ENCODE measurements around the gene TFPT.
A peak's percentile ranks its signal among the peaks of the same experiment; 100 is the strongest.

Gene TFPT, protein sequence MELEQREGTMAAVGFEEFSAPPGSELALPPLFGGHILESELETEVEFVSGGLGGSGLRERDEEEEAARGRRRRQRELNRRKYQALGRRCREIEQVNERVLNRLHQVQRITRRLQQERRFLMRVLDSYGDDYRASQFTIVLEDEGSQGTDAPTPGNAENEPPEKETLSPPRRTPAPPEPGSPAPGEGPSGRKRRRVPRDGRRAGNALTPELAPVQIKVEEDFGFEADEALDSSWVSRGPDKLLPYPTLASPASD

DNA sequence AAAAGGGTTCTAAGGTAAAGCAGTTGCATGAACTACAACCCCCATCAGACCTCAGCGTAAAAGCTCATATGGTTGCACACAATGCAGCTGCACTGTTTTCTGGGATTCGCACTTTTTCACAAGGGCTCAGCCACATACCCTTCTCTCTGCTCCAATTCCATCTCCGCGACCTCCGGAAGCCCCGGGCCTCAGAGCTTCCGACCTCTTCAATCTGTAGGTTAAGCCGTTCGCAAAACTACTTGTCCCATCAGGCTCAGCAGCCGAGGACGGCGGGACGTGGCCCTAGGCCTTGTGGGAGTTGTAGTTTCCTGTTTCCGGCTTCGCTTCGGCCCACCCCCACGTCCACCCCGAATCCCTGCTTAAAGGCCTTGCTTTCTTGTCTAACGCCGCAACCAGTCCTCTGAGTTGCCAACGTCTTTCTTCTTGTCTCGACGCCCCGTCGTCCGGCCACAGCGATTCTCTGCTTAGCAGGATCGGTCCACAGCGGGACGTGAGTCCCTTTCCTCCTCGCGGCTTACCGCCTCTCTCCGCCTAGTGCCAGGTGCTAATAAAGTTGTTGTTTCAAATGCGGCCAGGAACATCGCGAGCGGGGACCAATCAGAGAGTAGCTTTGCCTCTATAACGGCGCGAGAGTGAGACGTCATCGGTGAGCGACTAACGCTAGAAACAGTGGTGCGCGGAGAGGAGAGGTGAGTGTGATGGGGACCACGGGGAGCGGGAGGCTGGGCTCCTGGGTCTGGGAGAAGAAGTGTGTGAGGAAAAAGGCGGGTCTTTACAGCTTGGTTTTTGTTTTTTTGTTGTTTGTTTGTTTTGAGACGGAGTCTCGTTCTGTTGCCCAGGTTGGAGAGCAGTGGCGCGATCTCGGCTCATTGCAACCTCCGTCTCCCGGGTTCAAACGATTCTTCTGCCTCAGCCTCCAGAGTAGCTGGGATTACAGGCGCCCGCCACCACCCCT, at the start of gene TFPT, which contains the start of gene PRPF31:
Gene TFPT (minus strand): TSS at position 549 of the 955 bp plus-strand sequence. CDS start 388 bp downstream, at position 161.
Gene PRPF31 (plus strand): TSS at position 646 of the 955 bp plus-strand sequence. CDS start 2,525 bp downstream, outside the sequence.
- DNase-seq = peak; percentile 97

DNA sequence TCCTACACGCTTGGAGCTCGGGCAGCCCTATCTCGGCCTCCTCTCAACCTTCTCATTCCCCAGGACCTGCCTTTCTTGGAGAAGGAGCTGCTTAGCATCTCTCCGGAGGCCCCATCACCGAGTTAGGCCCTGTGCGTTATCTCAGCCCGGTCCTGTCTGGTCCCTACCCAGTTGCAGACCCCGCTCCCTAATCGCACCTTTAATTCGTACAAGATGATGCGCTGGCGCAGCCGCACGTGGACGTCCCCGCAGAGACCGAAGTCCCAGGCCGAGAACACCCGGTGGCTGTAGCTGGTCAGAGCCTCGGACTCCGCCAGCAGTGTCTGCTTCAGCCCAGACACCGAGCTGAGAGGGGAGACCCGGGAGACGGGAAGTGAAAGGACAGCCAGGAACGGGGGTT, 49.8 kb upstream of the TFPT start:
- no peak for DNase-seq

DNA sequence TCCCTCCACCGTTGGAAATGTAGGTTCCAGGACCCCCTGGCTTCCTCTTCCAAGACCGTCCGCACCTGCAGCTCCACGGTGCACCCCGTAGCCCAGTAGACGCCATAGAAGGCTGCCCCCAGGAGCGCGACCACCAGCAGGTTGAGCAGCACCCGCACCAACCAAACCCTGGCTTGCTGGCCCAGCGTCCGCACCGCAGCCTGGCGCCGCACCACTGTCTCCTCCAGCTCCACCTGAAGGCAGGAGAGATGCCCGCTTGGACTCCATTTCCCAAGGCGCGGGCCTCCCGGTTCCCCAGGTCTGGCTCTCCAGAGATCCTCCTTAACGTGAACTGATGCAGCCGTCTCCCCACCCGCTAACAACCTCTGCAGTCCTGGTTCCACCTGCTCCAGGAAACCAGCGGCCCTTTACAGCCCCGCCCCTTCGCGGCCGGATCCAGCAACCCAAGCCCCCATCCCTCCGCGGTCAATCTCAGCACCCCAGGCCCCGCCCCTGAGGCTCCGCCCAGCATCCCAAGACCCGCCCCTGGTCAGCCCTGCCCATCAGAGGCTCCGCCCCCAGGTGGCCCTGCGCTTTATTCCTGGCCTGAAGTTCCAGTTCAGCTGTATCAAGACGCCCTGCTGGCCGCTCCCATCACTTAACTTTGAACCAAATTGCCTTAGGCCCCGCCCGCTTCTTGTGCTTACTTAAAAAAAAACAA, 49.1 kb upstream of the TFPT start:
- DNase-seq = peak; percentile 88

DNA sequence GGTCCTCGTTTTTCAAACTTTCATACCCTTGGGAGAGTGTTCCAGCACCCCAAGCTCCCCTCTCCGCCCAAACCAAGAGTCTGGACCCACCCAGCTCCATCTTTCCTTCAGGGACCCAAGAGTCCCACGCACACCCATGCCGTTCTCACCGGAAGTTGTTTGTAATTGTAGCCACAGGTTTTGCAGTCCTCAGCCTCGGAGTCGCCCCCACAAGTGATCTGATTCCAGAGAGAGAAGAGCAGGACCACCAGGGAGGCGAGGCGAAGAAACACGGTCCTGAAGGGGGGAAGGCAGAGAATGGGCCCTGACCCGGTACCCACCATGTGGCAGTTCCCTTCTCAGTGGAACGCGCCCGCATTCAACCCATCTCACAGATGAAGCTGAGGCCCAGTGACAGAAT, 47.4 kb upstream of the TFPT start:
- no peak for DNase-seq

DNA sequence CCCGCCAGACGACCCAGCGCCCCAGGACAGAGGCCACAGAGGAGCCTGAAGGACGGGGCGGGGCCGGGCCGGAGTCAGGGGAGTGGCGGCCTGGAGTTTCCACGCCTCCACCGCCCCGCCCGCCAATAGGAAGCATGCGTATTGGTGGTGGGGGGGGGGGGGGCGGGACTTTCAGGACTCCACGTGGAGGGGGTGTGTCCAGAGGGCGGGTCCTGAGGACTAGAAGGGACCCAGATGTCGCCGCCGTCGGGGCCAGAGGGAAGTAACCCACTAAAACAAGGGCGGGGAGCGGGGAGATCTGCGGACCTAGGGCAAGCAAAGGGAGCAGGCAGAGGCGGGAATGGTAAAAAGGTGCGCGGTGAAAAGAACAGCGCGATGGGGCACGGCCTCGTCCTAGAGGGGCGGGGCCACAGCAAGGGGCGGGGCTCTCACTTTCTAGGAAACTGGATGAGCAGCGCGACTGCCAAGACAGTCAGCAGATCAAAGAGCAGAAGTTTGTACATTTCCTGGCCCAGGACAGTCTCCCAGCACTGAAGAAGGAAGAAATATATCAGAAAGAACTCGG, 46.9 kb upstream of the TFPT start:
- DNase-seq = peak; percentile 83

DNA sequence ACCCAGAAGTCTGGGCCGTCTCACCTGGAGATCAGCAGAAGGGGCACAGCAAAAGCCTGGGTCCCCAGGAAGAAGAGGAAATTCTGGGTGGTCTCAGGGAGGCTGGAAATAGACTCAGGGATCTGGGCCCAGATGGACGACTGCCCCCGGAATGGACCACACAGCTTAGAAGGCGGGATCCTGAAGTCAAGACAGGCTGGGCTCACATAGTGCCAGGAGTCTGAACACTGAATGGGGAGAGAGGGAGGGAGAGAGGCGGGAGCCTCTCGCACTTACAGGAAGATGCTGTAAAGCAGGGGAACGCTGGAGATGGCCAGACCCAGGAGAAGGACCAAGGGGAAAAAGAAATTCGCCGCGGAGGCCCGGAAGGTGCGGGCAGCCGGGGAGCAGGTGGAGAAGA, 45.4 kb upstream of the TFPT start:
- DNase-seq = no peak

DNA sequence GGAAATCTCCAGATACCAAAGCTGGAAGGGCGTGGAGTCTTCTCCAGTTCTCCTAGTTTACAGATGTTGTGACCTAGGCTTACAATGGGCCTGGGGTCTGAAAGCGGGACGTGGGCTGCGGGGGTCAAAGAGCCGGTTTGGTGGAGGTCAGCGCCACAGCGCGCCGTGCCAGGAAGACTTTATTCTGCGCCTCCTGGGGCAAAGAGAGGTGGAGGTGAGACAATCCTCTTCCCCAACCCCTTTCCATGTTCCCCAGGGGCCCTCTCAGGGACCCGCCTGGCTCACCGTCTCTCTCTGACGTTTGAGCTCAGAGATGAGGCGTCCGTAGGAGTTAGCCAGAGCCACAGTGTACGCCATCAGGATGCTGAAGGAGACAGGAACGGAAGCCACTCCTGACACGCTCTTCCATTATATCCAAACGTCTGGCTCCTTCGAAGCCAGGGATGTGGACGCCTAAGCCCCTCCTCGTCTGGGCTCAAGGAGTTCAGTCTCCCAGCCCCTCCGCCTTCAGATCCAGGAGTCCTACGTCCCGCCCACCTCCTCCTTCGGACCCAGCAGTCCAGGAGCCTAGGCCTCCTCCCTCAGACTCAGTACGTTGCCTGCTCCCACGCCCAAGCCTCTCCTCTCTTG, 44.8 kb upstream of the TFPT start:
- DNase-seq = peak; percentile 24

DNA sequence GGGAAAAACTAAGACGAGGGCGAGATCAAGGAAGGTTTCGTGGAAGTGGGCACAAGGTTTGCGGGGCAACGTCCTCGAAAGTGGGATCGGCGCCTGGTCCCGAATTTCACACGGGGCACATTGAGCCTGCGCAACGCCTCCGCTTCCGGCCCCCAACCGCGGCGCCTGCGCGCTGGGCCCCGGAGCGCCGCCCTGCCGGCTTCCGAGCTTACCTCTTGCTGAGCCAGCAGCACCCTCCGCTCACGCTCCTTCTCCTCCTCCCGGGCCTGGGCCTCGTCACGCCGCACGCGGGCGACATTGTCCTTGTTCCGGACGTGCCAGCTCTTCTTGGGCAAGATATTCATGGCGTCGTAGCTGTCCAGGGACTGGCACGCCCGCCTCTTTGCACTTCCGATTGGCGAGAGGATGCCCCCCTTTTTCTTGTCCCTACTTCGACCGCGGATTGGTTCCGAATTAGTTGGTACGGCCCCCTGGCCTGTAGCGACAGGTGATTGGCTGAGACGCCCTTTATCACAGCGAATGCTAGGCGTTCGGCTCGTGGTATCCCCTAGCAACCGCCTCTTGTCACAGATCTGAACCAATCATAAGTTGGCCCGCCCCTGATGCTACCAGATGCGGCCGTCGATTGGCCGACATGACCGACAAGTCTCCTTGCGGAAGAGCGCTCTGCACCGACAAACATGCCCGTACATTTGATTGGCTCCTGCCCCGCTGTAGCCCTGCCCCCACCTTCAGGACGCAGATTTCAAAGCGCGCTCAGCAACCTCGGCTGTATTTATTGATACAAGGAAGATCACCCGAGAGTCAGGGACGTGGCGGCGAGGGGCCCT, 44.1 kb upstream of the TFPT start, which contains the start of gene LENG1:
Gene LENG1 (minus strand): TSS at position 370 of the 830 bp plus-strand sequence. CDS start 26 bp downstream, at position 344.
- peak; percentile 100 for DNase-seq

DNA sequence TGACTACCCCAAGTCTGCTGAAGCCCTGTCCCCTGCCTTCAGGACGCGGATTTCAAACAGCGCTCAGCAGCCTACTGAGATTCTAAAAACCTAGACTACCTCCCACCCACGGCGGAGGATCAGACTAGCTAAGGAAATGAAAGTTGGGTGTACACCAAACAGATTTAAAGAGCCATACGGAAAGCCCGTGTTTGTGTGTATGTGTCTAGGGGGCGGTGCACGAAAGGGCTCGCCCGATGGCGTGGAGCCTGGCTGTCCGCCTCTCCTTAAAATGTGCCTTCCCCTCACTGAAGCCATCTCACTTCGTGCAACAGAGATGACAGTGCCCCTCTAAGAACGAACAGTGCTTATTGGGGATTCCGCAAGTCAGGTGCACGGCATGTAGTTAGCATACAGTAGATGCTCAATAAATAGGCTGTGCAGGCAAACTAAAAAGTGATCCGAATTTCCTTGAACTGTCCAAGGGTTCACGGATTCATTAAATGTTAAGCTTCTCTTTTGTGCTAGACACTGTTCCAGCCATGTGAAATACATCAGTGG, 43.4 kb upstream of the TFPT start:
- DNase-seq = peak; percentile 43

DNA sequence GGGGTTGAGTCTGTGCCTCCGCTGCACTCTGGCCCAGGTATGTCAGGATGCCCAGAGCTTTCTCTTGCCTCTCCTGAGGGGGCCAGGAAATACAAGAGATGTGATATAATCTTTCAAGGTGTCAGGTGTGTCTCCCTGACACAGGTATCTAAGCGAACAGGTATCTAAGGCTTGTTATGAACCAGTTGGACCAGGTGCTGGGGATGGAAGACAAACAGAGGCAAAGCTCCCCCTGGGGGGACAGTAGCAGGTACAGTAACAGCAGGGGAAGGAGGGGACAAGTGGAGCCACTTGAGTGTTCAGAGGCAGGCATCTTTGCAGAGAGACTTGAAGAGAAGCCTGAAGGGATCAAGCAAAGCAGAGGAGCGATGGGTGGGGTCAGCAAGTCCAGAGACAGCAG, 41.5 kb upstream of the TFPT start:
- no peak for DNase-seq

DNA sequence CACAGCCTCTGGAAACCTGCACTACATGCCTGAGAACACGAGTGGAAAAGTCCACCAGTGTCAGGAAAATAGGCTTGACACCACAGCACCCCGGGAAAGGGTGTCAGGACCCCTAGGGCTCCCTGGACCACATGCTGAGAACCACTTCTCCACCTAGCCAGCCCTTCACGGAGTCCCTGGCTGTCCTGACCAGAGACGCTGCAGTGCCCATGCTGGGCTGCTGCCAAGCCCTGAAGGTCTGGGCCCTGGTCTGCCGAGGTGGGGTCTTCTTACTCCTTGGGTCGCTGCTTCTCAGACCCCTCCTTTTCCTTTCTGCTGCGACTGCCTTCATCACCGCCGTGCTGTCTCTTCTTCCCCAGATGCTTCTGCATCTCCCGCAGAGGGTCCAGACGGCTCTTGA, 41.0 kb upstream of the TFPT start:
- no peak for DNase-seq

DNA sequence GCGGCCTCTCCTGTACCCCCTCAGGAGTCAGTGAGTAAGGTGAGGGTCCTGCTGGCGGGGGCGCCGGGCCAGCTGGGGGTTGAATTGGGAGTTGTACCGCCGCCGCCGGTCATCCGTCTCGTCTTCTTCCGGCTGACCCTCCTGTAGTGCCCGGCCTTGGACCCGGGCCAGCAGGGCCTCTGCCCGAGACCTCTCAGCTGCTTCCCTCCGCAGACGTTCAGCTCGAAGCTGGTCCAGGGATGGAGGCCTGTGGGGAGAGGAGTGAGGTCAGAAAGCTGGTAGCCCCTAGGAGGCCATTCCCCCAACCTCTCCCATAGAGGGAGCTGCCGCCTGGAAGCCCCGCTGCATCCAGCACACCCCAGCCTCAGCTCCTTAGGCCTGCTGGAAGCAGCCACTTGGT, 40.2 kb upstream of the TFPT start:
- DNase-seq = no peak

DNA sequence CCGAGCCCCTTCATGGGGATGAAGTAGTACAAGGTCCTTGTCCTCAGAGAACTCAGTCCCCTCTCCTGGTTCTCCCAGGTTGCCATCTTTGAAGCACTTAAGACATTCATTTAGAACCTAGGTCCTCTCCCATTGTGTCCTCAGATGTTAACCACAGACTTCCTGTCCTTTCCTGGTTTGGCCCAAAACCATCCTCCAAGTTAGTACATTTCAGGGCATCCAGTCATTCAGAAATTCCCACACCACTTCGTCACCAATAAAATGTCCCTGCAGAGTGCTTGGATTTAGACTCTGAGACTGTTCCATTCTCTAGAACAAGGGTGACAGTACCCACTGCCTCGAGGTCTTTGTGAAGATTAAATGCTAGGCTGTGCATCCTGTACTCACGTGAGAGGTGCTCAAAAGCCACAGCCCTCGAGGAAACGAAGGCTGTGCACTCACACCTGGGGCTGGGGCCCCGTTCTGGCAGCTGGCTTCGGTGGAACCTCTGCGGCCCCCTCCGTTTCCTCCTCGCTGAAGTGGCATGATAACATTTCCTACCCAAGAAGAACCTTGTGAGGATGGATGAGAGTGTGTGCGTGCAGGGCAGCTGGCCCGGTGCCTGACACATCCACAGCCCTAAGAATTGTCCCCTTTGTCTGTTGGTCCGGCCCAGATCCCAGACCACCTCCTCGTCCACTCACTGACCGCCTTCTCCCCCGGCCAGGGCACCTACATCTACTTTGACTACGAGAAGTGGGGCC, 39.3 kb upstream of the TFPT start:
- peak; percentile 32 for DNase-seq

DNA sequence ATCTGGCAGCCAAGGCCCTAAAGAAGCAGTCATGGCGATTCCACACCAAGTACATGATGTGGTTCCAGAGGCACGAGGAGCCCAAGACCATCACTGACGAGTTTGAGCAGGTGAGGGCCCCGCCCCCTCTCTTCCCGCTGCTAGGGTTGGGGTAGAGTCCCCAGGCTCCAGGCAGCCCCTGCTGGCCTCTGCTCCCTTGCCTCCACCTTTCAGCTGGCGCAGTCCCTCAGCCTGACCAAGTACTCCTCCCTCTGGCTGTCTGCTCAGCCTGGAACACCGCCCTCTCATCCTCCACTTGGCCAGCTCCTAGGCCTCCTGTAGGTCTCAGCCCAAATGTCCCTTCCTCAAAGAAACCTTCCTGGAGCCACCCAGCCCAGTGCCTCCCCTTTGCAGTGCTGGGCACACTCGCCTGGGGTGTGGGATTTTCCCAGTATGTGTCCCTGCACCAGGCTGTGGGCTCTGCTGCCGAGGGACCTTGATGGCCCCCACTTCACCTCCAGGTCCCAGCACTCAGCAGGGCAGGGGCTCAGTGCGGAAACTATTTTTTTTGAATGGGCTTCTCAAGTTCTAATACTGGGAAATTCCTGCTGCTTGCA, 38.4 kb upstream of the TFPT start:
- DNase-seq = no peak

DNA sequence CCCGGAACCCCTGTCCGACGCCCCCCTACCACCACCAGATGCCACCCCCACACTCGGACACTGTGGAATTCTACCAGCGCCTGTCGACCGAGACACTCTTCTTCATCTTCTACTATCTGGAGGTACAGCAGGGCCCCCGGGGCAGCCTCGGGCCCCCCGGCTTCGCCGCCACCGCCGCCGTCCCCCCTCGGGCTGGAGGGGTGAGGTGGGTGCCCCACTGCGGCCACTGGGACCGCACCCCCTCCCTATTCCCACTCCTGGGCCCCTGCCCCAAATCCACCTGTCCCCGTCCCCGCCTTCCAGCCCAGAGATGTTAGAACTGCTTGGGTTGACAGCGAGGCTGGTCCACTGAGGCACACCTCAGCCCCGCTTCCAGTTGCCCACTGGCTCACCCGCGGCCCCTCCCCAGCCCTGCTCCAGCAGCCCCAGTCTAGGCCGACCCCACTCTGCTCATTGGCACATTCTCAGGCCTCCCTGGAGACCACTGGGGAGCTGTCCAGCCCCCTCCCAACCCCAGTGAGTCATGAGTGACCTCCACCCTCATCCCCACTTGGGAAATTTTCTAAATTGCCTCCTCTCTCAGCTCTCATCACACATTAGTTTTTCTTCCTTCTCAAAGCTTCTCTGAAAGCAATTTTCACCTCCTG, 37.5 kb upstream of the TFPT start:
- no peak for DNase-seq

DNA sequence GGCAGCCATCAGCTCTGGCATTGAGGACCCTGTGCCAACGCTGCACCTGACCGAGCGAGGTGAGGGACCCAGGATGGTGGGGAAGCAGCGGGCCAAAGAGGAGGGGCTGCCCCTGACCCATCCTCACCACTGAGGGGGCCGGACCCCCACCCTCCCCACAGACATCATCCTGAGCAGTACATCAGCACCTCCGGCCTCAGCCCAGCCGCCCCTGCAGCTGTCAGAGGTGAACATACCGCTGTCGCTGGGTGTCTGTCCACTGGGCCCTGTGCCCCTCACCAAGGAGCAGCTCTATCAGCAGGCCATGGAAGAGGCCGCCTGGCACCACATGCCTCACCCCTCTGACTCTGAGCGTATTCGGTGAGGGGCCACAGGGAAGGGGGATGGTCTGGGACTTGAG, 36.8 kb upstream of the TFPT start:
- DNase-seq = no peak

DNA sequence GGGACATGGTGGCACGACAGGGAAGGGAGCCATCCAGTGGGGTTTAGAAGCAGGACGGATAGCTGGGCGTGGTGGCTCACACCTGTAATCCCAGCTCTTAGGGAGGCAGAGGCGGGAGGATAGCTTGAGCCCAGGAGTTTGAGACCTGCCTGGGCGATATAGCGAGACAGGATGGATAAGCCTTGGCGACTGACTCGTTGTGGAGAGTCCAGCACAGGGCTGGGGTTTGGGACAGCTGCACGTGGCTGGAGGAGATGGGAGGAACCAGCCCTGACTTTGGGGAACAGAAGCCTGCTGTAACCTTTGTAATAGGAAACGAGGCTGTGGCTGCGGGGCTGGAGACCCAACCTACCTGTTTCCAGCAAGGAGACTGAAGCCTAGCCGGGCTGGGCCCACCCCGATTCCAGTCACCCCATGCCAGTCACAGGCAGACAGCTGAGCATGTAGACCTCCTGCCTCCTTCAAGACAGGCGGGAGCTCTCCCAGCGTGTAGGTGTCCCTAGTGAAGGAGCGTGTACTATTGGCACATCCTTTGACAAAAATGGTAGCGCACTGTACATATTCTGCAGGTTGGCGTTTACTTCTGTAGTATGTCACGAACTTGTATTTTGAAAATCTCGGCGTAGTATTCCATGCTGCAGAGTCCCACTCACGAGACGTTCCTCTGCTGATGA, 36.0 kb upstream of the TFPT start:
- no peak for DNase-seq

DNA sequence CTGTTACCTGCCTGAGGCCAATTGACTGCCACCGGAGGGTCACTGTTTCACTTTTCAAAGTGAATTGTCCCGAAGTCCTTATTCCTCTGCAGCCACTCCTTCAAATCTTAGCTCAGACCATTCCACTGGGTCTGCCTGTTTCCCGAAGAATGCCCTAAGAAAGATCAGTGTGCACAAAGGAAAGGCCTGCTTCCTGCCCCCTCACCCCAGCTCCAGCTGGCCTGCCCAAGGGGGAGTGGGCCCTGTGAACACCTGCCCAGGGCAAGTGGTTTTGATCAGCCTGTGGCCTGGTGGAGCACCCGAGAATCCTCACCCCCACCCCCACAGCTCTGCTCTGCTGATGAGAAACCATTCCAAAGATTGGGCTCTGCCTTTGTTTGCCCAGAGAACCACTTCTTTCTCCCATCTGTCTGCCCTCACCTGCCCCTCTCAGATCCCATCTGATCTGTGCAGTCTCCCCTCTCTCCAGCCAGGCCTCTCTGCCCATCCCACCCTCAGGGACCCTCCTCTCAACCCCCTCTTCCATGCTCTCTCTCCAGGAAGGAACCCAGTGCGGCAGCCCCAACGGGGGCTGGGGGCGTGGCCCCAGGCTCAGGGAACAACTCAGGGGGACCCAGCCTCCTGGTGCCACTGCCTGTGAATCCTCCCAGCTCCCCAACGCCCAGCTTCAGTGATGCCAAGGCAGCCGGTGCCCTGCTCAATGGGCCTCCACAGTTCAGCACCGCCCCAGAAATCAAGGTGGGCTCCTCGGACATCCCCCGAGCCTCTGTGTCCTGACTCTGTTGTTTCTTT, 33.8 kb upstream of the TFPT start:
- no peak for DNase-seq

Measured in activated CD4-positive, alpha-beta T cell treated with anti-CD3 and anti-CD28 coated beads, Interleukin-2, Interleukin-6, amounts not matched to agents 100 ng/mL and 50 ng/mL, durations not matched to agents 16 hours and 8 hours (primary cell).